HCT116 (cell line): ENCODE data around the gene ABI1.

Experiments
- EZH2 ChIP-seq: fragments of 200-600 bp; sonication (generic); IDR thresholded peaks from 2 replicates; pipeline ENCODE4 v1.6.1; 2017; ENCODE audit warnings: antibody characterized with exemption, mixed run types
- EZH2phosphoT487 ChIP-seq: fragments of 200-600 bp; IDR thresholded peaks from 2 replicates; pipeline ENCODE4 v1.6.1; 2018; ENCODE audit warnings: antibody characterized with exemption, borderline replicate concordance
- JUND ChIP-seq: IDR thresholded peaks from 2 replicates; pipeline ENCODE4 v1.6.1; 2012
- POLR2A ChIP-seq: IDR thresholded peaks from 2 replicates; pipeline ENCODE4 v1.7.0; 2011; ENCODE audit warnings: borderline replicate concordance; ENCODE audit not compliant: insufficient read depth, insufficient read length; ENCODE audit errors: extremely low read depth
- POLR2AphosphoS5 ChIP-seq: IDR thresholded peaks from 2 replicates; pipeline ENCODE4 v1.6.1; 2011; ENCODE audit warnings: mild to moderate bottlenecking, low read depth, low read length, moderate library complexity
- RAD21 ChIP-seq: IDR thresholded peaks from 2 replicates; pipeline ENCODE4 v1.6.1; 2012; ENCODE audit warnings: low read depth, mild to moderate bottlenecking
- REST ChIP-seq: IDR thresholded peaks from 2 replicates; pipeline ENCODE4 v1.6.1; 2012; ENCODE audit warnings: low read depth
- SIN3A ChIP-seq: IDR thresholded peaks from 2 replicates; pipeline ENCODE4 v1.6.1; 2012; ENCODE audit warnings: low read depth
- SP1 ChIP-seq: IDR thresholded peaks from 2 replicates; pipeline ENCODE4 v1.6.1; 2012; ENCODE audit warnings: low read depth
- TCF7L2 ChIP-seq: IDR thresholded peaks from 2 replicates; pipeline ENCODE4 v1.7.0; 2011; ENCODE audit warnings: borderline replicate concordance, inconsistent platforms; ENCODE audit not compliant: insufficient read depth, insufficient read length; ENCODE audit errors: extremely low read depth
- YY1 ChIP-seq: IDR thresholded peaks from 2 replicates; pipeline ENCODE4 v1.6.1; 2011; ENCODE audit warnings: low read length, low read depth, moderate library complexity, mild to moderate bottlenecking; ENCODE audit not compliant: insufficient replicate concordance; ENCODE audit errors: extremely low read depth
- ZNF274 ChIP-seq: fragments of 200-500 bp; sonication (Bioruptor generic); IDR thresholded peaks from 2 replicates; pipeline ENCODE4 v1.6.1; 2014; ENCODE audit warnings: mild to moderate bottlenecking, low read depth, low read length, inconsistent platforms
- TF ChIP-seq, protein P1 (sequence below): IDR thresholded peaks from 2 replicates; pipeline ENCODE4 v1.6.1; 2012
- TF ChIP-seq, protein P2 (sequence below), 3 experiments: fragments of 200-600 bp in 1 of 3; sonication (generic) in 1 of 3; IDR thresholded peaks in 2 of 3; conservative IDR thresholded peaks in 1 of 3; 2 replicates each; pipeline ENCODE4 v1.5.1; 2012 to 2017; ENCODE audit warnings: low read depth in 2 of 3, low read length in 2 of 3, antibody characterized with exemption in 1 of 3, borderline replicate concordance in 1 of 3, control low read depth in 1 of 3, mild to moderate bottlenecking in 1 of 3, mixed read lengths in 1 of 3, mixed run types in 1 of 3, moderate library complexity in 1 of 3; ENCODE audit not compliant: insufficient read depth in 1 of 3

GRCh38 chr10:26909753-26910152, 49.0 kb upstream of the ABI1 start:
- no peak for TF ChIP-seq POLR2A
- no peak for TF ChIP-seq RAD21
- TF ChIP-seq, protein P1, sequence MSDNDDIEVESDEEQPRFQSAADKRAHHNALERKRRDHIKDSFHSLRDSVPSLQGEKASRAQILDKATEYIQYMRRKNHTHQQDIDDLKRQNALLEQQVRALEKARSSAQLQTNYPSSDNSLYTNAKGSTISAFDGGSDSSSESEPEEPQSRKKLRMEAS = no peak
- TF ChIP-seq, protein P2, sequence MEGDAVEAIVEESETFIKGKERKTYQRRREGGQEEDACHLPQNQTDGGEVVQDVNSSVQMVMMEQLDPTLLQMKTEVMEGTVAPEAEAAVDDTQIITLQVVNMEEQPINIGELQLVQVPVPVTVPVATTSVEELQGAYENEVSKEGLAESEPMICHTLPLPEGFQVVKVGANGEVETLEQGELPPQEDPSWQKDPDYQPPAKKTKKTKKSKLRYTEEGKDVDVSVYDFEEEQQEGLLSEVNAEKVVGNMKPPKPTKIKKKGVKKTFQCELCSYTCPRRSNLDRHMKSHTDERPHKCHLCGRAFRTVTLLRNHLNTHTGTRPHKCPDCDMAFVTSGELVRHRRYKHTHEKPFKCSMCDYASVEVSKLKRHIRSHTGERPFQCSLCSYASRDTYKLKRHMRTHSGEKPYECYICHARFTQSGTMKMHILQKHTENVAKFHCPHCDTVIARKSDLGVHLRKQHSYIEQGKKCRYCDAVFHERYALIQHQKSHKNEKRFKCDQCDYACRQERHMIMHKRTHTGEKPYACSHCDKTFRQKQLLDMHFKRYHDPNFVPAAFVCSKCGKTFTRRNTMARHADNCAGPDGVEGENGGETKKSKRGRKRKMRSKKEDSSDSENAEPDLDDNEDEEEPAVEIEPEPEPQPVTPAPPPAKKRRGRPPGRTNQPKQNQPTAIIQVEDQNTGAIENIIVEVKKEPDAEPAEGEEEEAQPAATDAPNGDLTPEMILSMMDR (IDR thresholded peaks at IDR 0.05 in 2 of 3, conservative IDR thresholded peaks at IDR 0.05 in 1 of 3; ENCODE audit: borderline replicate concordance in 1 of 3, insufficient read depth in 1 of 3, low read depth in 2 of 3, low read length in 2 of 3) = no peak
- no peak for TF ChIP-seq EZH2
- no peak for TF ChIP-seq SP1
- TF ChIP-seq YY1 = no peak
- TF ChIP-seq REST = no peak
- no peak for TF ChIP-seq ZNF274
- no peak for TF ChIP-seq EZH2phosphoT487
- TF ChIP-seq SIN3A = no peak
- no peak for TF ChIP-seq POLR2AphosphoS5
- no peak for TF ChIP-seq TCF7L2
- no peak for TF ChIP-seq JUND
